ENCODE measurements around the gene GOT1. TPM values are rescaled to one million over a fixed set of nuclear protein-coding genes. Genes with fewer than 3 reads are reported as not detected.

The GOT1 gene
- 10 to 100 TPM in 11 of 12 donors, not detected in 1; 31.5 to 47.5 (median 41.0) TPM for polyA plus RNA-seq (ENCODE audit: insufficient read length in 12 of 12)
- long read RNA-seq, donor 1, transcript GOT1-201 (9 exons, 2,923 nt), result major isoform, 10 of 19 reads
- long read RNA-seq, donor 1, transcript GOT1-202 (2 exons, 716 nt), result minor isoform, 6 of 19 reads
- long read RNA-seq, donor 1, partial matches to known transcripts, result 0 of 19 reads
- long read RNA-seq, donor 1, other reads (novel, unspliced or antisense), result 0 of 19 reads
- long read RNA-seq, donor 2, transcript GOT1-201 (9 exons, 2,923 nt), result major isoform, 17 of 20 reads
- long read RNA-seq, donor 2, partial matches to known transcripts, result 0 of 20 reads
- long read RNA-seq, donor 2, other reads (novel, unspliced or antisense), result 0 of 20 reads
- long read RNA-seq, donor 3, transcript GOT1-201 (9 exons, 2,923 nt), result major isoform, 7 of 8 reads
- long read RNA-seq, donor 3, partial matches to known transcripts, result 0 of 8 reads
- long read RNA-seq, donor 3, other reads (novel, unspliced or antisense), result 0 of 8 reads
- long read RNA-seq, donor 4, partial matches to known transcripts, result 0 of 6 reads
- long read RNA-seq, donor 4, other reads (novel, unspliced or antisense), result 0 of 6 reads
- long read RNA-seq, donor 5, result 0 reads
- long read RNA-seq, donor 6, partial matches to known transcripts, result 0 of 4 reads
- long read RNA-seq, donor 6, other reads (novel, unspliced or antisense), result 0 of 4 reads
- long read RNA-seq, donor 7, transcript GOT1-201 (9 exons, 2,923 nt), result major isoform, 9 of 10 reads
- long read RNA-seq, donor 7, partial matches to known transcripts, result 0 of 10 reads
- long read RNA-seq, donor 7, other reads (novel, unspliced or antisense), result 0 of 10 reads
- long read RNA-seq, donor 8, transcript GOT1-201 (9 exons, 2,923 nt), result major isoform, 15 of 19 reads
- long read RNA-seq, donor 8, partial matches to known transcripts, result 0 of 19 reads
- long read RNA-seq, donor 8, other reads (novel, unspliced or antisense), result 0 of 19 reads
- long read RNA-seq, donor 9, transcript GOT1-201 (9 exons, 2,923 nt), result major isoform, 8 of 8 reads
- long read RNA-seq, donor 9, partial matches to known transcripts, result 0 of 8 reads
- long read RNA-seq, donor 9, other reads (novel, unspliced or antisense), result 0 of 8 reads
- long read RNA-seq, donor 10, transcript GOT1-201 (9 exons, 2,923 nt), result major isoform, 12 of 14 reads
- long read RNA-seq, donor 10, partial matches to known transcripts, result 0 of 14 reads
- long read RNA-seq, donor 10, other reads (novel, unspliced or antisense), result 0 of 14 reads
- long read RNA-seq, donor 11, transcript GOT1-201 (9 exons, 2,923 nt), result major isoform, 20 of 23 reads
- long read RNA-seq, donor 11, partial matches to known transcripts, result 0 of 23 reads
- long read RNA-seq, donor 11, other reads (novel, unspliced or antisense), result 0 of 23 reads

GRCh38 chr10:99430451-99431189 lies at the start of gene GOT1:
TSS of gene GOT1 (minus strand) at chr10:99430624. CDS start at chr10:99430565, 59 bp downstream.
- DNase-seq, result peak; percentile 98

- DNase-seq, result no peak
Observed at GRCh38 chr10:99470327-99470726, 39.9 kb upstream of the GOT1 start.

GRCh38 chr10:99467236-99467999 lies 37.0 kb upstream of the GOT1 start:
- no peak for DNase-seq

- no peak for DNase-seq
Observed at GRCh38 chr10:99466632-99467223, 36.3 kb upstream of the GOT1 start.

GRCh38 chr10:99461230-99461629 lies 30.8 kb upstream of the GOT1 start:
- no peak for DNase-seq

GRCh38 chr10:99460070-99460469 lies 29.6 kb upstream of the GOT1 start:
- DNase-seq, result no peak

GRCh38 chr10:99459217-99459616 lies 28.8 kb upstream of the GOT1 start:
- no peak for DNase-seq

- no peak for DNase-seq
Observed at GRCh38 chr10:99457813-99458212, 27.4 kb upstream of the GOT1 start.

- DNase-seq, result no peak
Observed at GRCh38 chr10:99456931-99457288, 26.5 kb upstream of the GOT1 start.

- no peak for DNase-seq
Observed at GRCh38 chr10:99456207-99456930, 25.9 kb upstream of the GOT1 start.

- no peak for DNase-seq
Observed at GRCh38 chr10:99451981-99452380, 21.6 kb upstream of the GOT1 start.

GRCh38 chr10:99451499-99451788 lies 21.0 kb upstream of the GOT1 start:
- no peak for DNase-seq

- DNase-seq, result no peak
Observed at GRCh38 chr10:99450624-99451498, 20.4 kb upstream of the GOT1 start.

GRCh38 chr10:99450156-99450555 lies 19.7 kb upstream of the GOT1 start:
- DNase-seq, result no peak

- no peak for DNase-seq
Observed at GRCh38 chr10:99449023-99449422, 18.6 kb upstream of the GOT1 start.

- no peak for DNase-seq
Observed at GRCh38 chr10:99444383-99445045, 14.1 kb upstream of the GOT1 start.

- DNase-seq, result no peak
Observed at GRCh38 chr10:99443500-99443899, 13.1 kb upstream of the GOT1 start.

- DNase-seq, result no peak
Observed at GRCh38 chr10:99442394-99442793, 12.0 kb upstream of the GOT1 start.

Data from muscle of arm (tissue), 14 donors.